CD4-positive, alpha-beta memory T cell (primary cell): ENCODE measurements around the gene BARHL1. TPM values are rescaled to one million over a fixed set of nuclear protein-coding genes. Genes with fewer than 3 reads are reported as not detected.
"Not testable (repeated sequence)": the region's sequence is repeated elsewhere in the genome, so short reads cannot be mapped to it uniquely, and the experiment has no call there.

Experiments used
- CTCF ChIA-PET: fragments of 350-600 bp; sonication (Branson Sonifier 250); formaldehyde crosslinking; loops from one replicate; lab custom pipeline; 2021; ENCODE audit warnings: inconsistent platforms; ENCODE audit not compliant: partially characterized antibody; lab: Charles Lee
- POLR2A ChIA-PET: fragments of 350-600 bp; sonication (Branson Sonifier 250); formaldehyde crosslinking; loops from one replicate; lab custom pipeline; 2021; ENCODE audit not compliant: partially characterized antibody; lab: Charles Lee
- DNase-seq, 5 donors: peaks; one replicate each; pipeline versions ENCODE4 v3.0.0 to v3.0.0-alpha.2; 2020 to 2022; ENCODE audit warnings: mixed read lengths in 1 of 5
- H3K27ac ChIP-seq: one replicate; pipeline ENCODE4 v1.7.0; 2013; ENCODE audit warnings: low read depth, low read length
- H3K27me3 ChIP-seq: 2 replicates; pipeline ENCODE4 v1.7.0; 2013; ENCODE audit warnings: mild to moderate bottlenecking, low read length, moderate library complexity; ENCODE audit not compliant: insufficient read depth
- H3K36me3 ChIP-seq: 2 replicates; pipeline ENCODE4 v1.7.0; 2013; ENCODE audit warnings: mild to moderate bottlenecking, low read length, moderate library complexity; ENCODE audit not compliant: insufficient read depth
- H3K4me1 ChIP-seq: 2 replicates; pipeline ENCODE4 v1.7.0; 2013; ENCODE audit warnings: mild to moderate bottlenecking, low read length, moderate library complexity; ENCODE audit not compliant: insufficient read depth
- H3K4me3 ChIP-seq, 2 donors: one replicate each; pipeline ENCODE4 v1.7.0; 2013; ENCODE audit warnings: low read length in 2 of 2, mild to moderate bottlenecking in 1 of 2
- H3K9me3 ChIP-seq, 2 donors: one replicate each; pipeline ENCODE4 v1.7.0; 2013; ENCODE audit warnings: low read length in 2 of 2, control low read depth in 1 of 2; ENCODE audit not compliant: control insufficient read depth in 1 of 2
- H3K27ac Mint-ChIP-seq, 7 donors: one replicate each; pipeline ENCODE4 v1.8.0; 2020 to 2021; ENCODE audit warnings: mixed read lengths in 7 of 7, mild to moderate bottlenecking in 6 of 7, inconsistent platforms in 3 of 7, moderate library complexity in 3 of 7
- H3K27me3 Mint-ChIP-seq, 2 donors: one replicate each; pipeline ENCODE4 v1.8.0; 2020 to 2021; ENCODE audit warnings: mixed read lengths in 2 of 2
- H3K36me3 Mint-ChIP-seq, 2 donors: one replicate each; pipeline ENCODE4 v1.8.0; 2020 to 2021; ENCODE audit warnings: mixed read lengths in 2 of 2, inconsistent platforms in 1 of 2, mild to moderate bottlenecking in 1 of 2
- H3K4me1 Mint-ChIP-seq, 4 donors: one replicate each; pipeline ENCODE4 v1.8.0; 2020 to 2021; ENCODE audit warnings: mixed read lengths in 4 of 4, mild to moderate bottlenecking in 1 of 4
- H3K4me3 Mint-ChIP-seq, 8 donors: one replicate each; pipeline ENCODE4 v1.8.0; 2020 to 2021; ENCODE audit warnings: mixed read lengths in 8 of 8, mild to moderate bottlenecking in 7 of 8, moderate library complexity in 6 of 8, inconsistent platforms in 3 of 8
- H3K9me3 Mint-ChIP-seq, 8 donors: one replicate each; pipeline ENCODE4 v1.8.0; 2020 to 2021; ENCODE audit warnings: mixed read lengths in 8 of 8, mild to moderate bottlenecking in 5 of 8, inconsistent platforms in 3 of 8, moderate library complexity in 1 of 8
- intact Hi-C: fragments of 100-400 bp; cut with micrococcal nuclease; formaldehyde crosslinking; loops from one replicate; pipeline ENCODE4 v1.15.1; 2023
- polyA plus RNA-seq, 2 donors: library from polyadenylated mRNA; unstranded; fragments of 300-500 nt; fragmentation: Illumina TruSeq; gene quantifications; one replicate each; pipeline ENCODE4 v1.2.3, GENCODE V29; 2021
- total RNA-seq, 2 experiments: library from RNA; stranded (reverse); gene quantifications; one replicate each; pipeline ENCODE4 v1.2.3, GENCODE V29; 2021

BARHL1 gene
- total and polyA plus RNA-seq, 4 experiments from 2014 or later: not detected

GRCh38 chr9:132556714-132557113, 25.7 kb upstream of the BARHL1 start:
- POLR2A ChIA-PET: no interaction called here
- Histone ChIP-seq H3K27me3 (no peaks in the 10 kb centered on the region), H3K4me3 (no peak overlapping the region), H3K27ac (no peak overlapping the region), H3K4me1 (no peaks in the 10 kb centered on the region), H3K9me3 (no peaks in the 10 kb centered on the region), H3K36me3 (no peaks in the 10 kb centered on the region)
- no peak for DNase-seq
- intact Hi-C loops: no loop called here
- Mint-ChIP-seq H3K36me3 (peaks cover 0 to 4% of the 10 kb centered on the region in 2 donors), H3K27ac (no peak overlapping the region), H3K9me3 (peaks cover 0 to 10% (median 5%) of the 10 kb centered on the region in 8 donors), H3K4me1 (no peaks in the 10 kb centered on the region), H3K4me3 (no peak overlapping the region), H3K27me3 (peaks cover 19 to 34% of the 10 kb centered on the region in 2 donors)
- CTCF ChIA-PET: no interaction called here

DNA sequence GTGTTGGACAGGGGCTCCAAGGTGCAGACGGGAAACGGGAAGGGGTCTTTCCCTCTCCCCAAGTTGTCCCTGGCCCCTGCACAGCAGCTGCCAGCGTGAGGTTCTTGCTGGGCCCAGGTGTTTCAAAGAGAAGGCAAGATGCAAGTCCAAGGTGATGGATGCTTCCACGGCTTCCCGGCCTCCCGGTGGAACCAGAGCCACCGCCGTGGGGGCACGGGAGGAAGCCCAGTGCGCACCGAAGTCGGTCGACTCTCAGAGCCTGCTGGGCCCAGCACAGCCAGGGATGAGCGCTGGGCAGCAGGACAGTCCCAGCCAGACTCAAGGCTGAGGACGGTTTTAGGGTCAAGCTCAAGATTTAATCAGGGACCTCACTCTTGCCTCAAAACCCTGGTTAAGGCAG, 25.2 kb upstream of the BARHL1 start:
- Mint-ChIP-seq H3K36me3 (peaks cover 0 to 4% of the 10 kb centered on the region in 2 donors), H3K27ac (no peak overlapping the region), H3K27me3 (peaks cover 20 to 34% of the 10 kb centered on the region in 2 donors), H3K4me1 (no peaks in the 10 kb centered on the region), H3K4me3 (no peak overlapping the region), H3K9me3 (peaks cover 0 to 10% (median 5%) of the 10 kb centered on the region in 8 donors)
- Histone ChIP-seq H3K27me3 (no peaks in the 10 kb centered on the region), H3K36me3 (no peaks in the 10 kb centered on the region), H3K27ac (no peak overlapping the region), H3K4me1 (no peaks in the 10 kb centered on the region), H3K9me3 (no peaks in the 10 kb centered on the region), H3K4me3 (no peak overlapping the region)
- POLR2A ChIA-PET: no interaction called here
- CTCF ChIA-PET: no interaction called here
- intact Hi-C loops: no loop called here
- no peak for DNase-seq

- POLR2A ChIA-PET: no interaction called here
- no peak overlapping the region for H3K27ac Mint-ChIP-seq
- H3K4me1 Mint-ChIP-seq: no peaks in the 10 kb centered on the region
- CTCF ChIA-PET: no interaction called here
- H3K36me3 Mint-ChIP-seq: peaks cover 0 to 4% of the 10 kb centered on the region in 2 donors
- peaks cover 0 to 10% (median 5%) of the 10 kb centered on the region in 8 donors for H3K9me3 Mint-ChIP-seq
- H3K9me3 ChIP-seq: no peaks in the 10 kb centered on the region
- DNase-seq: no peak
- H3K4me1 ChIP-seq: no peaks in the 10 kb centered on the region
- H3K4me3 Mint-ChIP-seq: no peak overlapping the region
- H3K27me3 ChIP-seq: no peaks in the 10 kb centered on the region
- H3K27ac ChIP-seq: no peak overlapping the region
- H3K36me3 ChIP-seq: no peaks in the 10 kb centered on the region
- intact Hi-C loops: no loop called here
- H3K4me3 ChIP-seq: no peak overlapping the region
- H3K27me3 Mint-ChIP-seq: peaks cover 24 to 36% of the 10 kb centered on the region in 2 donors
Measured at GRCh38 chr9:132559711-132560110, 22.7 kb upstream of the BARHL1 start.

- DNase-seq: no peak
- Histone ChIP-seq H3K4me1 (no peaks in the 10 kb centered on the region), H3K36me3 (no peaks in the 10 kb centered on the region), H3K4me3 (no peak overlapping the region), H3K9me3 (no peaks in the 10 kb centered on the region), H3K27ac (no peak overlapping the region), H3K27me3 (no peaks in the 10 kb centered on the region)
- peaks cover 20 to 27% of the 10 kb centered on the region in 2 donors for H3K27me3 Mint-ChIP-seq
- H3K4me3 Mint-ChIP-seq: no peak overlapping the region
- peaks cover 0 to 10% (median 5%) of the 10 kb centered on the region in 8 donors for H3K9me3 Mint-ChIP-seq
- ChIA-PET POLR2A (no interaction called here), CTCF (interaction anchor here (1.3 kb wide), 1 partner anchor 53 kb away, joined by 3 read pairs; no protein-coding TSS in a partner anchor)
- H3K36me3 Mint-ChIP-seq: peaks cover 0 to 4% of the 10 kb centered on the region in 2 donors
- H3K4me1 Mint-ChIP-seq: no peaks in the 10 kb centered on the region
- intact Hi-C loops: no loop called here
- H3K27ac Mint-ChIP-seq: no peak overlapping the region
Measured at GRCh38 chr9:132560616-132561202, 21.7 kb upstream of the BARHL1 start.

DNA sequence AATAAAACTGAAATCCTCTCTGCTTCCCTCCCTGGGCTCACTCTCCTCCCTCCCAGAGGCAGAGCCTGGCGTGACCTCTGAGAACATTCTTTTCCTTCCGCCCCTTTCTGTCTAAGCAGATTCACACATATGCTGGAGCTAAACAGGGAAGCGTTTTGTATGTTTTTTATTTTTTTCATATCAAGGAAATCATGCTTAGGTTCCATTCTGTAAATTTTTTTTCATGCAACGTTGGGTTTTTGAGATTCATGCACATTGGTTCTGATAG, 20.2 kb upstream of the BARHL1 start:
- no peaks in the 10 kb centered on the region for H3K4me1 Mint-ChIP-seq
- H3K4me1 ChIP-seq: no peaks in the 10 kb centered on the region
- no peak overlapping the region for H3K27ac Mint-ChIP-seq
- peaks cover 16 to 26% of the 10 kb centered on the region in 2 donors for H3K27me3 Mint-ChIP-seq
- intact Hi-C loops: no loop called here
- ChIA-PET POLR2A (no interaction called here), CTCF (no interaction called here)
- H3K27ac ChIP-seq: no peak overlapping the region
- H3K27me3 ChIP-seq: no peaks in the 10 kb centered on the region
- no peak overlapping the region for H3K4me3 ChIP-seq
- H3K36me3 ChIP-seq: no peaks in the 10 kb centered on the region
- no peak for DNase-seq
- no peaks in the 10 kb centered on the region for H3K9me3 ChIP-seq
- H3K9me3 Mint-ChIP-seq: peaks cover 0 to 10% (median 5%) of the 10 kb centered on the region in 8 donors
- H3K36me3 Mint-ChIP-seq: peaks cover 0 to 7% of the 10 kb centered on the region in 2 donors
- H3K4me3 Mint-ChIP-seq: no peak overlapping the region

DNA sequence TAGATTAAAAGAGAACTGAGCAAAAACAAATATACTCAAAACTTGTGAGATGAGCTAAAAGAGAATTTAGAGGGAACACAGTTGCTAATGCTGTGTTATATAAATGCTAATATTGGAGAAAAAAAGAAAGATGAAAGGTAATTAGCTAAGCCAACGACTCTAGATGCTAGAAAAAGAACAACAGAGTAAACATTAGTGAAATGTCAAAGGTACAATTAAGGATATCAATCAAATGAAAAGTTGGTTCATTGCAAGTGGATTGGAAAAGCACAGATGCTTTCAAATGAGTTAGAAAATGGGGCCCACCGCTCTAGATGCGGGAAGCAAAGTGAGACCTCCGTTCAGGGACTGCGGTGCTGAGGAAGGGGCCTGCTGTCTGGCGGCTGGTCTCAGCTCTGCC, 17.9 kb upstream of the BARHL1 start:
- peaks cover 0 to 9% of the 10 kb centered on the region in 2 donors for H3K36me3 Mint-ChIP-seq
- intact Hi-C loops: no loop called here
- no peak overlapping the region for H3K27ac Mint-ChIP-seq
- Histone ChIP-seq H3K4me1 (no peaks in the 10 kb centered on the region), H3K27ac (no peak overlapping the region), H3K4me3 (no peak overlapping the region), H3K27me3 (no peaks in the 10 kb centered on the region), H3K9me3 (no peaks in the 10 kb centered on the region), H3K36me3 (no peaks in the 10 kb centered on the region)
- no peak for DNase-seq
- CTCF ChIA-PET: no interaction called here
- H3K27me3 Mint-ChIP-seq: peaks cover 15 to 20% of the 10 kb centered on the region in 2 donors
- H3K4me3 Mint-ChIP-seq: no peak overlapping the region
- POLR2A ChIA-PET: no interaction called here
- no peaks in the 10 kb centered on the region for H3K4me1 Mint-ChIP-seq
- H3K9me3 Mint-ChIP-seq: peaks cover 0 to 6% (median 2%) of the 10 kb centered on the region in 8 donors

DNA sequence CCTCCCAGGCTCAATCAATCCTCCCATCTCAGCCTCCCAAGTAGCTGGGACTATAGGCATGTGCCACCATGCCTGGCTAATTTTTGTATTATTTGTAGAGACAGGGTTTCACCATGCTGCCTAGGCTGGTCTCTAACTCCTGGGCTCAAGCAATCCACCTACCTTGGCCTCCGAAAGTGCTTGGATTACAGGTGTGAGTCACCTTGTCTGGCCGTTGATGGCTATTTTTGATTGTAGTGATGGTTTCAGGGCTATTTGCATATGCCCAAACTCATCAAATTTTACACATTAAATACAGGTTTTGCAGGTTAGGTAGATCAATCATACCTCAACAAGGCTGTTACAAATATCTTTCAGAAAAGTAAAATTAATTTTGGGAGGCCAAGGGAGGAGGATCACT, 13.6 kb upstream of the BARHL1 start:
- H3K4me3 ChIP-seq, H3K4me3 Mint-ChIP-seq, H3K27me3 ChIP-seq, CTCF ChIA-PET, H3K36me3 ChIP-seq, DNase-seq, H3K27ac Mint-ChIP-seq, POLR2A ChIA-PET, H3K9me3 Mint-ChIP-seq, H3K27ac ChIP-seq, H3K4me1 ChIP-seq, H3K36me3 Mint-ChIP-seq, intact Hi-C loops, H3K9me3 ChIP-seq, H3K4me1 Mint-ChIP-seq: not testable (repeated sequence)
- peaks cover 5 to 14% of the 10 kb centered on the region in 2 donors for H3K27me3 Mint-ChIP-seq
